Tongue (tissue), 2 donors: Measurements from ENCODE around the gene CELSR1. TPM values are rescaled to one million over a fixed set of nuclear protein-coding genes. Genes with fewer than 3 reads are reported as not detected.

Source experiments
- DNase-seq: peaks from one replicate; pipeline ENCODE4 v3.0.0-alpha.2; 2015
- total RNA-seq: library from RNA; depleted of rRNA; stranded (reverse); fragments of >200 nt; gene quantifications from one replicate; pipeline ENCODE4 v1.2.3, GENCODE V29; 2014

Gene CELSR1
- total RNA-seq, 1 donor from 2014 or later = 18.1 TPM

GRCh38 chr22:46459347-46460065, 77.9 kb downstream of the CELSR1 start:
- DNase-seq = no peak

GRCh38 chr22:46458525-46458924, 78.9 kb downstream of the CELSR1 start:
- no peak for DNase-seq

DNA sequence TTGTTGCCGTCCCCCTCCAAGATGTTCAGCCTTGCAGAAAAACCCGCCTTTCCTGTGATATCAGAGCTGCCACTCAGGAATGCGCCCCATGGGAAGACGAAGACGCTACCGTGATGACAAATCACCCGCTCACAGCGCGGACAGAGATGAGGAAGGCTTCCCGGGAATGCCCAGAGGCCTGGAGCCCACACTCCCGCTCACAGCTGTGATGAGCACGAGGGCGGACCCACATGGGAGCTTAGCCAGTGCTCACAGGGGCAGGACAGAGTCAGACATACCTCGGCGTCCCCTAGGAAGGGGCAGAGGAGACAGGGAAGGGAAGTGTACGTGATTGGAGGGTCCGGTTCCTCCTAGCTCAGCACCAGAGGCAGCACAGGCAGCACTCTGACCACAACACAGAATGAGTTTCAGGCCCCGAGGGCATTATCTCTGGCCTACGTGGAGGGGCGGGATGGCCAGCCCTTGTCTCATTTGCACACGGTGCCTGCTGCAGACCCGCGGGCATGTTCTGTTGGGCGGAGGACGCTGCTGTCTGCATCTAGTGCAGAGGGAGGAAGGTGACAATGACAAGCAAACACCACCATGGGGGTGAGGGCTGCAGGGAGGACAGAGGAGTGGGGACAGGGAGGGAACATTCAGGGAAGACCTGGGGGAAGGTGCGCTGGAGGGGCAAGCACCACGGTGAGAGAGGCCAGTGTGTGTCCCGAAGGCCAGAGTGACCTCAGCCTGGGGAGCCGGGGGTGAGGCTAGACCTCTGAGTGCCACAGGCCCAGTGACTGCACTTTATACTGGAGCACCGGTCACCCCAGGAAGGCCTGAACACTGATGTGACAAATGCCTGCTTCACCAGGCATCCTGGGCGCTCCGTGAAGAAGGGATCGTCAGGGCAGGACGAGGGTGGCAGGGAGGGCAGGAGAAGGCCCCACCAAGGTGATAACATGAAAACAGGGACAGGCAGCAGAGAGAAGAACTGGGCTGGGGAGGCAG, 79.6 kb downstream of the CELSR1 start:
- DNase-seq = no peak

- DNase-seq = no peak
Measured at GRCh38 chr22:46456818-46457163, 80.6 kb downstream of the CELSR1 start.

- no peak for DNase-seq
Measured at GRCh38 chr22:46455446-46455845, 82.0 kb downstream of the CELSR1 start.

DNA sequence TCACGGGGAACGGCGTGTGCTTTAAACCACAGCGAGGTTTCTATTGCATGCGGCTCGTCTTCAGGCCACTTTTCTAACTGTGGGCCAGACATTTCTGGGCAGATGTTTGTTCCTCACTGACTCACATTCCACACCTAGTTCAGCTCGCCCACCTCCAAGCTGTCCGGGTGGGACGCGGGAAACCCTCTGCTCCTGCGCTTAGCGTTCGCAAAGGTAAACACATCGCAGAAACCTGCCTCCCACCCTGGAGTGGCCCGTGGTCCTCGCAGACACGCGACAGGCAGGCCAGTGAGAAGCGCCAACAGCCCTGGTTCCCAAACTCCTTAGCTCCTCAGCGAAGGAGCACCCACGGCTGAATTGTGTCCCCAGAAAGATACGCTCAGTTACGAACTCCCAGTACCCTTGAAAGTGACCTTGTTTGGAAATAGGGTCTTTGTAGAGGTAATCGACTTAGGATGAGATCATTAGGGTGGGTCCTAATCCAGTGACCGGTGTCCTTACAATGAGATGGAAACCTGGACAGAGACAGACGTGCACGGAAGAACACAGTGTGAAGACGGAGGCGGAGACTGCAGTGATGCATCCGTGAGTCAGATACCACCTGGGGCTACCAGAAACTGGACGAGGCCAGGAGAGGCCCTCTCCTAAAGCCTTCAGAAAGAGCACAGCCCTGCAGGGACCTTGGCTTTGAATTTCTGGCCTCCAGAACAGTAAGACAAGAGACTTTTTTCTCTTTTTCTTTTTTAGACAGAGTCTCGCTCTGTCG, 82.7 kb downstream of the CELSR1 start:
- DNase-seq = no peak

- no peak for DNase-seq
Measured at GRCh38 chr22:46453829-46454503, 83.5 kb downstream of the CELSR1 start.

DNA sequence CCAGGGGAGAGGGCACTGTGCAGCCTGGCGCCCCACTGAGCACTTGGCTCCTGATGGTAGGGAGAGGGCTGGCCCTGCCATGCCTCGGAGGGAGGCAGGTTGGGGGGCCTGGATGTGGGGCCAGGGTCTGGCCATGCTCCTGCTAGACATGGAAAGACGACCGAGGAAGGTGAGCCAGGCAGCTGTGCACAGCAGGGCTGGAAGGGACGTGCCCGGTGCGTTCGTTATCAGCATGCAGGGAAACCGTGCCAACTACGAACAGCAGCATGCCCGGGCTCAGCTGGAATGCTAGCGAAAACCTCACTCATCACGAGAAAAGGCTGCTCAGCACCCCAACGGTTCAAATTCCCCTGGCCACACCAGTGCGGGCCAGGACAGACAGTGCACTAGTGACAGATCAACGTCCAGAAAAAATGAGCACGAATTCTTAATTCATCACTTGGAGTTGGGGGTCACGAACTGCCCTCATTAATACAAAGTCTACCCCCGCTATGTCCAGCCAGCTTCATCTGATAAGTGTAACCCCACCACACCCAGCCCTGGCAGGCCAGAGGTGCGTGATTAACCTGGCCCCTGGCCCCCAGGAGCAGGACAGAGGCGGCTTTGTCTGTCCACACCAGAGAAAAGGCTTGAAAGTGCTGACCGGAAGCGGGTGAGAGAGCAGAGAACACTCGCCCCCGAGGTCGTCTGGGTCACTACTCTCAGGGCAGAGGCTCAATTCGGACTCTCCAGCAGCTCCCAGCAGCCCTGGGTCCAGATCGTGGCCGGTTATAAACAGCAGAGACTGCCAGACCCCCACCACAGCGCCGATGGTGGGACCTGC, 84.2 kb downstream of the CELSR1 start:
- no peak for DNase-seq

DNA sequence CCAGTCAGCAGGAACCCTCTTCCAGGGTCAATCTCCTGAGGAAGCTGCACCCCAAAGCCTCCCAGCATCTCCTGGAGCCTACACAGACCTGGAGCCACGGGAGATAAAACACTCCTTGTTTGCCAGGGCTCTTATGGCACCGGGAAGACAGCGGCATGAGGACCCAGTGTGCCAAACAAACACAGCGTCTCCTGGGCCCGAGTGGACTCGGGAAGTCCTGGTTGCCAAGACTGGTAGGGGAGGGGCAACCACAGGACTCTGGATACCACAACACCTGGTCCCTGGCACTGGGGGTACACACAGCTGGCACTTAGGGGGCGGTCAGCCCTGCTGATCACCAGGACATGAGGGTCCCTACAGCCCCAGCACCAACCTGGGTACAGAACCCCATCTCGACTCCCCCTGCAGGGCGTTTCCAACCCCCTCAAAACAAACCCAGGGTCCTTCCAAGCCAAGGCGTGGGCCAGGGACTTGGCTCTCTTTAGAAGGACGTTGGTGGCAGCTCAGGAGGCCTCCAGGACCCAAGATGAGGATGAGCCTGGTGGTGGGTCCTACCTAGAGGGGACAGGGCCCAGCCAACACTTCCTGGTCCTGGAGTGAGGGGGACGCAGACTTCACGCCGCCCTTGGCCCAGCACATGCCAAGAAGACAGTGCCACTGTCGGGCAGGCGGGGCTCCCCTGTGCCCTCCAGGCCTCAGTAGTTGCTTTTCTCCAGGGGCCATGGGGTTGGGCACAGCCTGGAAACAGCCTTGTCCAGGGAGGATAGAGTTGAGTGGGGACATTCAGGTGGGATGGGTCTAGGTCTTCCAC, 85.0 kb downstream of the CELSR1 start:
- DNase-seq = no peak

GRCh38 chr22:46451741-46452140, 85.7 kb downstream of the CELSR1 start:
- no peak for DNase-seq

GRCh38 chr22:46450931-46451561, 86.4 kb downstream of the CELSR1 start:
- DNase-seq = no peak

GRCh38 chr22:46449974-46450745, 87.3 kb downstream of the CELSR1 start:
- no peak for DNase-seq

DNA sequence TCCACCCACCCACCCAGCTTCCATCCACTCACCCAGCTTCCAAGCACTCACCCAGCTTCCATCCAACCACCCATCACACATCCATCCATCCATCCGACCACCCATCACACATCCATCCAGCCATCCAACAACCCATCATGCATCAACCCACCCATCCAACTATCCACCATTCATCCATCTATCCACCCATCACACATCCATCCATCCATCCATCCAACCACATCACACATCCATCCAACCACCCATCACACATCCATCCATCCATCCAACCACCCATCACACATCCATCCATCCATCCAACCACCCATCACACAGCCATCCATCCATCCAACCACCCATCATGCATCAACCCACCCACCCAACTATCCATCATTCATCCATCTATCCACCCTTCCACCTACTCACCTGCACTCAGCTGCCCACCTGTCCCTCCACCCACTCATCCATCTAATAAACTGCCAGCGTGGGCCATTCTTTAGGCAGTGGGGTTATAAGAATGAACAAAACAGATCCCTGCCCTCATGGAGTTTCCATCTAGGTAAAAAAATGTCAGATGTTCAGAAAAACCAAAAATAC, 88.2 kb downstream of the CELSR1 start:
- DNase-seq = no peak

DNA sequence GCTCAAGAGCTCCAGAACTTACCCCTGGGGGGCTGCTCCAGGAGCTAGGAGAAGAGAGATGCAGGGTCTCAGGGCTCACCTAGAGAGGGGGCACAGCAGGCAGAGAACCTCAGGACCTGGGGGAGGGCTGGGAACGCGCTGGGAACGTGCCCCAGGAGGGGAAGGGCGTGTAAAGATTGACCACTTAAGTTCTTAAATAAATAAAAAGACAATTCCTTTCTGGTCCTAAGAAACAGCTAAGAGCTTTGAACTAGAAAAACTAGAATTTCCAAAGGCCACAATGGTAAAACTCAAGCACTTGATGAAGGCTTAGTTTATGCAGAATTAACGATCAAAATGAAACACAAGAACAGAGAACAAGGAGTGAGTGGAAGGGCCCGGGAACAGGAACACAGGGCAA, 89.1 kb downstream of the CELSR1 start:
- no peak for DNase-seq

GRCh38 chr22:46447906-46448305, 89.5 kb downstream of the CELSR1 start:
- DNase-seq = no peak

GRCh38 chr22:46446799-46447198, 90.6 kb downstream of the CELSR1 start:
- no peak for DNase-seq

GRCh38 chr22:46445771-46446420, 91.5 kb downstream of the CELSR1 start:
- no peak for DNase-seq

DNA sequence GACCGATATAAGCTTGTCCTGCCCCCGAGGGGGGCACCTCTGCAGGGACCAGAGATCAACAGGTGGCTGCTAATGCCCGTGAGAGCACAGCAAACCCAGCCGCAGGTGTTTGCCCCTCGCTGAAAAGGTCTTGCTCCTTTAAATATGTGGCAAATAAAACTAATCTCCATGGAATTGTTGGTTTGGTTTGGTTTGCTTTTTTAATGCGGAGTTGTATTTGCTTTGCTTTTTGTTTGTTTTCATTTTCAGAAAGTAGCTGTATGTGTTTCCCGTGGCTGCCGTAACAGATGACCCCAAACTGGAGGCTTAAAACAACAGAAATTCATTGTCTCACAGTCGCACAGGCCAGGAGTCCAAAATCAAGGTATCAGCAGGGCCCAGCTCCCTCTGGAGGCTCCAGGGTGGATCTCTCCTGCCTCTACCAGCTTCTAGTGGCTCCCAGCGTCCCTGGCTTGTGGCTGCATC, 93.0 kb downstream of the CELSR1 start:
- DNase-seq = no peak
